ENCODE results near the gene MFSD11.
"Not testable (repeated sequence)": the region's sequence is repeated elsewhere in the genome, so short reads cannot be mapped to it uniquely, and the experiment has no call there.

The MFSD11 gene

DNA sequence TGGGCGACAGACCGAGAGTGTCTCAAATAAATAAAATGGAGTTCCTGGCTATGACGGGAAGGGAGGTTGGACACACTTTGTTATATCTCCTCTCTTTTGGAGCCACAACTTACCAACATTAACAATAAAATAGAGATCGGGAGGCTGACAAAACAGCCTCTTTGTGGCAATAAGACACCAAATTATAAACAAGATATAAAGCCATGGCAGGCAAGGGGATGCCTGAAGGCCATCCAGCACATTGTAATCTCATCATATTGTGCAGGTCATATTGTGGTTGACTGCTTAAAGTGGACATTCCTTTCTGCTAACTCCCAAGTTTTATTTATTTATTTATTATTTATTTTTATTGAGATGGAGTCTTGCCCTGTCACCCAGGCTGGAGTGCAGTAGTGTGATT lies 70.4 kb downstream of the MFSD11 start:
- DNase-seq = no peak

DNA sequence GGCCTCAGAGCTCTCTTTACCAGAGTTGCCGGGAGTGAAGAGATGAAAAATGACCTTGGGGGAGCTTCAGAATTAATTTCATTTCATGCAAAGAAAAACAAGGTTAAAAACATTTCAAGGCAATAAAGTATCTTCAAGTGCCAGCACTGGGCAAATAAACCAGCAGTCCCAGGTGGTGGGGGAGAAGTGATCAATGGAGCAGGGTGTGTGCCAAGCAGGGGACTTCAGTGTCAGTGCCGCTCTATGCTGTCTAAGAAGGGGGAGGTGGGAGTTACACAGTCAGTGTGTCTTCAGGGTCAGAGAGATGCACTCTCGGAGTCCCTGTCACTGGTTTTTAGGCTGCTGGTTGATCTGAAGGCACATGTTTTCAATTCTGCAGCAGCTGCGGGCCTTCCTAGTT lies 73.0 kb downstream of the MFSD11 start:
- DNase-seq = no peak

DNA sequence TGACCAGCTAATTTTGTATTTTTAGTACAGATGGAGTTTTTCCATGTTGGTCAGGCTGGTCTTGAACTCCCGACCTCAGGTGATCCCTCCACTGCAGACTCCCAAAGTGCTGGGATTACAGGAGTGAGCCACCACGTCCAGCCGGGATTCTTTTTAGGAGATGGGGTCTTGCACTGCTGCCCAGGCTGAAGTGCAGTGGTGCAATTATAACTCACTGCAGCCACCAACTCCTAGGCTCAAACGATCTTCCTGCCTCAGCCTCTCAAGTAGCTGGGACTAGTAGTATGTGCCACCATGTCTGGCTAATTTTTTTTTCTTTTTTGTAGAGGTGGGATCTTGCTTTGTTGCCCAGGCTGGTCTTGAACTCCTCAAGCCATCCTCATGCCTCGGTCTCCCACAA lies 73.9 kb downstream of the MFSD11 start:
- no peak for DNase-seq

DNA sequence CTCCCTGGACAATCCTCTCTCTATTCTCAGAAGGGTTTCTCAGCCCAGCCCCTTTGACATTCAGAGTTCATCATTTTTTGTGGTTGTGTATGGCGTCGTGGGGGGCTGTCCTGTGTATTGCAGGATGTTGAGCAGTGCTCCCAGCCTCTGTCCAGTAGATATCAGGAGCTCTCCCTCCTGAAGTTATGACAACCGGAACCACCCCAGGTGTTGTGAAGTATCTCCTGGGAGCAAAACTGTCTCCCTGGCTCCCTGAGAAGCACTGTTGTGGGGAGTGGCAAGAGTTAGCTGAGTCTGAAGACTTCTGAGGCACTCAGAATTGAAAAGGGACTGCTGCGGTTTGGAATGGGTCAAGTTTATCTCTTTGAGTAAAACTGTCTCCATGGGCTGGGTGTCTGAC lies 74.3 kb downstream of the MFSD11 start:
- no peak for DNase-seq

DNA sequence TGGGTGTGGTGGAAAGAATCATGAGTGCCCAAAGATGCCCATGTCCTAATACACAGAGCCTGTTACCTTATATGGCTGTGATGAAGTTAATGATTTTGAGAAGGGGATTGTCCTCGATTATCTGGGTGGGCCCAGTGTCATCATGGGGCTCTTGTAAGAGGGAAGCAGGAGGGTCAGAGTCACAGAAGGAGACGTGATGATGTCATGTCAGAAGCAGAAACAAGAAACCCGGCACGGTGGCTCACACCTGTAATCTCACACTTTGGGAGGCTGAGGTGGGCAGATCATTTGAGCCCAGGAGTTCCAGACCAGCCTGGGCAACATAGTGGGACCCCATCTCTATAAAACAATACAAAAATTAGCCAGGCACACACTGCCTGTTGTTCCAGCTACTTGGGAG lies 75.0 kb downstream of the MFSD11 start:
- DNase-seq = no peak

DNA sequence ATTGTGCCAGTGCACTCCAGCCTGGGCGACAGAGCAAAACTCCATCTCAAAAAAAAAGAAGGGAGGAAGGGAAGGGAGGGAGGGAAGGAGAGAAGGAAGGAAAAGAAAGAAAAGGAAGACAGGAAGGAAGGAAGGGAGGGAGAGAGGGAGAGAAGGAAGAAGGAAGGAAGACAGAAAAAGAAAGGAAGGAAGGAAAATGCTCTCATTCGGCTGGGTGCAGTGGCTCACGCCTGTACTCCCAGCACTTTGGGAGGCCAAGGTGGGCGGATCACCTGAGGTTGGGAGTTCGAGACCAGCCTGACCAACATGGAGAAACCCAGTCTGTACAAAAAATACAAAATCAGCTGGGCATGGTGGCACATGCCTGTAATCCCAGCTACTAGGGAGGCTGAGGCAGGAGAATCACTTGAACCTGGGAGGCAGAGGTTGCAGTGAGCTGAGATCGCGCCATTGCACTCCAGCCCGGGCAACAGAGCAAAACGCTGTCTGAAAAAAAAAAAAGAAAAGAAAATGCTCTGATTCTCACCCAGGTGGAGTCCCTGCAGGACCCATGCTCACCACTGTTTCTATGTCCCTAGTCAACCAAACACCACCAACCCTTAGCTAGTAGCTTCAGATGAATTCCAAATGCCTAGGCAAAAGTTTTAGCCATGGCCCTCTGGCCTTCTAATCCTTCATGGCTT lies 78.1 kb downstream of the MFSD11 start:
- not testable (repeated sequence) for DNase-seq

DNA sequence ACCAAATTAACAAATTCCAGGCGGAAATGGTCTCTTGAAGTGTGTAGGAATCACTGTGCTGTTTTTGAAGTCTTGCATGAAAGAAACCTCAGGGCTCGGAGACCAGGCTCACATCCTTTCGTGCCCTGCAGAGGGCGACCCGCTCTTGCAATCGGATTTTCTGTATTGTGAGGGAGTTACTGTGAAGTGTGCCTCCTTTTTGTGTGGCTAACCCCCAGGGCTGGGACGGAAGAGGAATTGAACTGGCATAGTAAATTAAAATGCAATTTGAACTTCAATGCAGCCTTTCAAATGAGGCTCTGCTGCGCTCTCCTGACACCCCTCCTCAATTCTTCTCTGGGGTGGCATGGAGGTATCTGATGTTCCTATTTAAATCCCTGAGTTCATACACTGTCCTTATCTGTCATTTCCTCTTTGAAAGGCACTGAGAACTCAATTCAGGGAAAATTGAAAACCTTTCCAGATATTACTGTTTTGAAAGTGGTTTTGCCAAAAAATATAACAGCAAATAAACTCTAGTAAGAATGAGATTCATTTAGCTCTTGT lies 78.7 kb downstream of the MFSD11 start:
- DNase-seq = peak; percentile 72

DNA sequence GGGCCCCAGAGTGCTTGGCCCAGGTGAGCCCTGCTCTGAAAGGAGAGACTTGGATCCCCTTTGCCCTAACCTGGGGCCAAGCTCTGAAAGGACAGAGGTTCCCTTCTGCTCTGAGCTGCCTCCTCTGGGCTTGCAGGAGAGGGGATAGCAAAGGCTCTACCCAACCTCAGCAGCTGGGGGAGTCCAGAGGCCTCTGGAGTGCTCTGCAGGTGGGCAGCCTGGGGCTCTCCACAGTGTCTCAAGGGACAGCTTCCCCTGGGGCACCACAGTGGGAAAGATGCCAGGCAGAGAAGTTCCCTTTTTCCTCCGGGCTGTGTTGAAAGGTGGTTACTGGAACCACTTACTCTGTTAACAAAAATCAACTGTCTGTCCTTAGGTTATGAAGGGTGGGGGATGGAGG lies 82.1 kb downstream of the MFSD11 start:
- DNase-seq = no peak

DNA sequence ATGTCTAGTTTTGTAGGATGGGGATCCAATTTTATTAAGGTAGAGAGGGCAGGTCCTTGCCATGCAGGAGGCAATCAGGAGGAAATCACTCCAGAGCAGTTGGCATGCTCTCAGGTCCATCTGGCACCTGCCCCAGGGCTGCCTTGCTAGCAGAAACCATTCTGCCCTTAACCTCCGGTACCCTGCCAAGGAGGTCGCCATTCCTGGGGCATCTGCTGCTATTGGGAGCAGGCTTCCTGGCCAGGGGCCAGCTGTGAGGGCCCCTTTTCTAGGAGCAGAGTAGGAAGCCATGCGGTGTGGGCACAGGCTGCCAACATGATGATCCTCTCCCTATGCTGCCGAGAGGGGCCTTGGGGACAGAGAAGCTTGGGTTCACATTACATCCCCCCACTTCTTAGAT lies 82.6 kb downstream of the MFSD11 start:
- no peak for DNase-seq

DNA sequence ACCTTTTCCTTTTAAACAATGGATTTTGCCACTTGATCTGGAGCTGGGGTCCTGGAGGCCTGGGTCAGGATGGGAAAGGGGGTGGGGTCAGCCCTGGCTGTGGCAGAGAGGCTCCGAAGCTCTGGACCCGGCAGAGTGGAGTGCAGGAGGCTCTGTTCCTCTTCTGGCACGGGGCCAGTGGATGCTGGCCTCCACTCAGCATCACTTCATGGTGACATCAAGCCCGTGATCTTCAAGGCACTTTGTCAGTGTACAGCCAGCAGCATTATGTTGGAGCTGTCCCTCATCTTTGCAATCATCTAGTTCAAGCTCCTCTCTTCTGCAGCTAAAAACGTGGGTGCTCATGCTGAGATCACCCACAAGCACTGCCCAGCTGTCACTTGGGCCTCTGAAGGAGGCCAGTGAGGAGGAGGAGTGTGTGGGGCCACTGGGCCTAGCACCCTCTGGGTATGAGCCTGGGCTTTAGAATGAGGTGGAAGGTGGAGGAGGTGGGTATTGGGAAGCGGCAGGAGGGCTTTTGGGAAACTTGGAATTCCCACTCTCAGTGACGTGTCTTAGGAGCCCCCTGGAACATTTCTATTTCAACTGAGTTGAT lies 84.4 kb downstream of the MFSD11 start:
- DNase-seq = no peak

DNA sequence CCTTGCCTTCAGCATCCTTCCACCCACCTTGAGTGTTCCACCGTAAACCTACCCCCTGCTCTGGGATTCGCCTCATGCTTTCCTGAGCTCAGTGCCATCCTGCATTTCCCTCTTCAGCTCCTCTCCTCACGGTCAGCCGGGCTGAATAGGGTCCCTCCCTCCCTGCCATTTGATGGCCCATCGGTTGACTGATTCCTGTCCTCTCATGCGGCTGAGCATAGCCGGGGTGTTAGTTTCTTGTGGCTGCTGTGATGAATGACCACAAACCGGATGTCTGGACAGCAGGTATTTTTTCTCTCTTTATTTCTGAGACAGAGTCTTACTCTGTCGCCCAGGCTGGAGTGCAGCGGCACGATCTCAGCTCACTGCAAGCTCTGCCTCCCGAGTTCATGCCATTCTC lies 86.2 kb downstream of the MFSD11 start:
- DNase-seq = no peak

DNA sequence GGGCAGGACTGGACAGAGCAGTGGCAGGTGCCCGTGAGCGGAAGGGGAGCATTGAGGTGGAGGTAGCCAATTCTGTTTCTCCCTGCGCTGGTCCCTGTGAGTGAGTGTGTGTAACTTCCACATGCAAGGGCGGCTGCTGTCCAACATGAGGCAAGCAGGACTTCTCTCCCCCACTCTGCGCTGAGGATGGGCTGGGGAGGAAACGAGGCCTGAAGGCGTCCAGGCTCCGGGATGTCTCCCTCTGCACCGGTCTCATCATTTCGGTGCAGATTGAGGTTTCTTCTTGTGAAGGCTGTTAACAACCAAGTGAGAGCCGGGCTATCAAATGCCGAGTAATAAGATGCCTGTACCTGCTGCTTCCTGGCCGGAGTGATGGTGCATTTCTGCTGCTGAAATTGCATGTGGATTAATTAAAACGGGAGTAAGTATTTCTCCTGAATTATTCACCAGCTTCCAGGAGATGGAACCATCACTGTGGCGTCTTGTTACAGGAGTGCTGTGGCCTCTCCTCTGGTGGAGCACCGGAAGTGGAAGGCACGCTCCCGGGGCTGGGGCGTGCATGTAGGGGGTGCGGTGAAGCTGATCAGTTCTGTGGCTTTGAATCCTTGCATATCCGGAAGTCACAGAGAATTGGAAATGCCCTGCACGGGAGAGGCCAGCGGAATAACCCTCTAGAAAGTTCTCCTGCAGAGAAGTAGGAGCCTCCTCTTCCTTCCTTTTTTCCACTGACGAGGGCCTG lies 88.6 kb downstream of the MFSD11 start:
- no peak for DNase-seq

DNA sequence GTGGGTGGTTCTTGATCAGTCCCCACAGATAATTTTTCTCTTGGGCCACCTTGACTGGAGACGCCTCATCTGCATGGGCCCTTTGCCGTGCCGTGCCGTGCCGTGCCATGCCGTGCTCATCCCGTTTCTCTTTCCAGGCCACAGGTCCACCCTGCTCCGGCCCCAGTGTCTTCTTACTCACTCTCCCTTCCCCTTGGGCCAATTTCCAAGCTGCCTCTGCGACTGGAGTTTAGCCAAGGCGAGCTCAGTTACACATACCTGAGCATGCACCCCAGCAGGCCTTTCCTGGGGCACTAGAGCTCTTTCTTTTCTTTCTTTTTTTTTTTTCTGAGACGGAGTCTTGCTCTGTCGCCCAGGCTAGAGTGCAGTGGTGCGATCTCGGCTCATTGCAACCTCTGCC lies 89.8 kb downstream of the MFSD11 start:
- DNase-seq = no peak

All from activated CD8-positive, alpha-beta memory T cell treated with anti-CD3 and anti-CD28 coated beads, Interleukin-2, amount 50 U/mL, for 48 hours (primary cell).